Amygdala (tissue), 56 donors: ENCODE data around the gene SPRED2.
"Not testable (repeated sequence)": the region's sequence is repeated elsewhere in the genome, so short reads cannot be mapped to it uniquely, and the experiment has no call there.

Experiments used
- DNase-seq, 56 donors: peaks; one replicate each; lab custom pipeline; 2025; lab: John Stamatoyannopoulos, UW

The SPRED2 gene

GRCh38 chr2:65319072-65319673 lies 113.2 kb downstream of the SPRED2 start:
- no peak for DNase-seq

GRCh38 chr2:65317841-65318240 lies 114.6 kb downstream of the SPRED2 start:
- no peak for DNase-seq

GRCh38 chr2:65317351-65317750 lies 115.0 kb downstream of the SPRED2 start:
- DNase-seq: not testable (repeated sequence)

GRCh38 chr2:65316072-65316471 lies 116.3 kb downstream of the SPRED2 start:
- DNase-seq: peak in 12 of 56 donors; percentile 11 to 46 (median 26)

- DNase-seq: no peak
Observed at GRCh38 chr2:65314801-65315441, 117.5 kb downstream of the SPRED2 start.

- DNase-seq: no peak
Observed at GRCh38 chr2:65313954-65314256, 118.5 kb downstream of the SPRED2 start.

- DNase-seq: peak in 4 of 56 donors; percentile 9 to 17 (median 10)
Observed at GRCh38 chr2:65313126-65313953, 119.1 kb downstream of the SPRED2 start.

GRCh38 chr2:65311596-65311995 lies 120.8 kb downstream of the SPRED2 start:
- no peak for DNase-seq

GRCh38 chr2:65311049-65311448 lies 121.3 kb downstream of the SPRED2 start:
- no peak for DNase-seq

GRCh38 chr2:65309699-65310098 lies 122.7 kb downstream of the SPRED2 start:
- DNase-seq: no peak

GRCh38 chr2:65305934-65306333 lies 126.5 kb downstream of the SPRED2 start:
- DNase-seq: no peak

GRCh38 chr2:65300761-65301711 lies 131.4 kb downstream of the SPRED2 start:
- DNase-seq: peak in 46 of 56 donors; percentile 14 to 80 (median 48)

- DNase-seq: peak in 28 of 56 donors; percentile 4 to 75 (median 24)
Observed at GRCh38 chr2:65300134-65300760, 132.2 kb downstream of the SPRED2 start.

GRCh38 chr2:65299246-65299645 lies 133.2 kb downstream of the SPRED2 start:
- DNase-seq: no peak

GRCh38 chr2:65298089-65298488 lies 134.3 kb downstream of the SPRED2 start:
- DNase-seq: no peak

- DNase-seq: no peak
Observed at GRCh38 chr2:65297544-65297943, 134.9 kb downstream of the SPRED2 start.

- DNase-seq: no peak
Observed at GRCh38 chr2:65296971-65297370, 135.4 kb downstream of the SPRED2 start.

- no peak for DNase-seq
Observed at GRCh38 chr2:65294701-65295100, 137.7 kb downstream of the SPRED2 start.

GRCh38 chr2:65294136-65294535 lies 138.3 kb downstream of the SPRED2 start:
- no peak for DNase-seq

GRCh38 chr2:65293376-65293775 lies 139.0 kb downstream of the SPRED2 start:
- DNase-seq: no peak
